ENCODE results near the gene STRN. TPM values are rescaled to one million over a fixed set of nuclear protein-coding genes. Genes with fewer than 3 reads are reported as not detected.

STRN gene
- total RNA-seq, 3 donors from 2014 or later = 27.2 to 35.1 (median 32.5) TPM

DNA sequence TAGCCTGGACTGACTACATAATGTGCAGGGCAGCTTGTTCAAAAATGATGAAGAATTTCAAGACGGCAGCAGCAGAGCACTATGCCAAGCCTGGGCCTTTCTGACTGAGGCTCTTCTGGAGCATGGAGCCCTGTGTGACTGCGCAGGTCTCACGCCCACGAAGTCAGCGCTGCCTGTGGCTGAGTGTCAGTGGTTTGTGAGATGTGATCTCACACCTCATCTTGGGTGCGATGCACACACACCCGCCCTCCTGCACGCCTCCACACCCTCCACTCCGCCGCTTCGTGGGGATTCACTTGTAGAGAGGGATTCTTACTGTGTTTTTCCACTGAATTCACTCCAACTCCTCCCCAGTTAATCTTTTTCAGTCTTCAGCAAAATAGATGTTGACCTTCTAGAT, 166.0 kb downstream of the STRN start:
- Histone ChIP-seq H3K4me3 (no peak overlapping the region), H3K27ac (no peak overlapping the region), H3K27me3 (no peaks in the 10 kb centered on the region), H3K9me3 (no peaks in the 10 kb centered on the region), H3K36me3 (no peaks in the 10 kb centered on the region), H3K4me1 (no peaks in the 10 kb centered on the region)
- TF ChIP-seq CTCF (IDR thresholded peaks at IDR 0.05) (no peak), POLR2A (IDR thresholded peaks at IDR 0.05) (no peak), POLR2AphosphoS5 (IDR thresholded peaks at IDR 0.05) (no peak)
- intact Hi-C loops (cut with DNase I; ENCODE audit: low total_unique reads) = no loop called here
- DNase-seq (ENCODE audit: low spot score in 2 of 2) = no peak

GRCh38 chr2:36798724-36799123, 167.6 kb downstream of the STRN start:
- intact Hi-C loops (cut with DNase I; ENCODE audit: low total_unique reads) = no loop called here

DNA sequence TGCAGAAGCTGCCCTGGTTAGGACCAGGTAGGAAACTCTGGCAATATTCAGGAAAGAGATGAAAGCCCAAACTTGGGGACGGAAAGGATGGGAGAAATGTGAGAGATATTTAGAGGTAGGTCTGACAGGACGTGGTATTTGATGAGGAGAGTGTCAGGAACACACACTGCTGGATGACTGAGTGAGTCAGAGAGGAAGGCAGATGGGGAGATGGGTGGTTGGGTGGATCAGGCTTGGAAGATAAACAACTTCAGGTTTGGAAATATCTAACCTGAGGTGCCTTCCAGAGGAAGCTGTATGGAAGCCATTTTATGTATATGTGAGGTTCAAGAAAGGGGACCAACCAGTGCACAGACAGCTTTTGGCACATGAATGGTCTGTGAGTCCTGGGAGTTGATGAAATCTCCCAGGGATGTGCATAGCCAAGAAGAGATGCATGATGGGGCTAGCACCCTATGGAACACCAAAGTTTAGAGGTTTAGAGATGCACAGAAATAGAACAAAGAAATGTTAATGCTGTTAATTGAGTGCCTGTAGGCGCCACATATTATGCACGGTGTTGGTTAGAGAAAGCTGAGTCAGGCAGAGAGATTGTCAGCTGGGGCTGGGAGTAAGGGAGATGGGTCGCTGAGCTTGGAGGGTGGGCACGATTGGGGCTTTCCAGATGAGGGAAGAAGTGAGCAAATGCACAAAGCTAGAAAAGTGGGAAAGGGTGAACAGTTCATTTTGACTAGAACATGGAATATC, 168.8 kb downstream of the STRN start:
- Histone ChIP-seq H3K36me3 (no peaks in the 10 kb centered on the region), H3K27ac (no peak overlapping the region), H3K4me1 (no peaks in the 10 kb centered on the region), H3K4me3 (no peak overlapping the region), H3K9me3 (no peaks in the 10 kb centered on the region), H3K27me3 (no peaks in the 10 kb centered on the region)
- TF ChIP-seq POLR2AphosphoS5 (IDR thresholded peaks at IDR 0.05) (no peak), CTCF (IDR thresholded peaks at IDR 0.05) (no peak), POLR2A (IDR thresholded peaks at IDR 0.05) (no peak)
- DNase-seq (ENCODE audit: low spot score in 2 of 2) = no peak
- intact Hi-C loops (cut with DNase I; ENCODE audit: low total_unique reads) = loop anchor here (2.0 kb wide), 1 partner anchor 35 kb away; no protein-coding TSS in a partner anchor

More at GRCh38 chr2:36798724-36799123, 167.6 kb downstream of the STRN start:
- Histone ChIP-seq H3K9me3 (no peaks in the 10 kb centered on the region), H3K27ac (no peak overlapping the region), H3K36me3 (no peaks in the 10 kb centered on the region), H3K4me1 (no peaks in the 10 kb centered on the region), H3K27me3 (no peaks in the 10 kb centered on the region), H3K4me3 (no peak overlapping the region)
- TF ChIP-seq POLR2A (IDR thresholded peaks at IDR 0.05) (no peak), CTCF (IDR thresholded peaks at IDR 0.05) (no peak), POLR2AphosphoS5 (IDR thresholded peaks at IDR 0.05) (no peak)
- DNase-seq (ENCODE audit: low spot score in 2 of 2) = no peak

Other genes starting within 250 kb of the STRN start
- 10 to 100 TPM; 35.7 to 64.2 (median 36.5) TPM for gene HEATR5B, start 117.8 kb upstream of the STRN start, total RNA-seq
- 10 to 100 TPM in 2 of 3 donors, 1 to 10 TPM in 1; 8.9 to 38.7 (median 10.2) TPM for gene GPATCH11, start 118.0 kb upstream of the STRN start, total RNA-seq
- 10 to 100 TPM; 22.3 to 33.2 (median 23.5) TPM for gene EIF2AK2, start 190.4 kb upstream of the STRN start, total RNA-seq
- not detected for gene SULT6B1, start 222.1 kb upstream of the STRN start, total RNA-seq
- 10 to 100 TPM; 19.4 to 43.0 (median 21.6) TPM for gene CEBPZOS, start 230.0 kb upstream of the STRN start, total RNA-seq

Measured in breast epithelium (tissue), 4 donors.